ENCODE data around the gene RAB11FIP3. TPM values are rescaled to one million over a fixed set of nuclear protein-coding genes. Genes with fewer than 3 reads are reported as not detected.
"Not testable (repeated sequence)": the region's sequence is repeated elsewhere in the genome, so short reads cannot be mapped to it uniquely, and the experiment has no call there.

RAB11FIP3 gene
- total RNA-seq, 1 experiment from 2014 or later, result 38.4 TPM

- H3K4me2 ChIP-seq, result peak overlapping the region; percentile 81
- no peaks in the 10 kb centered on the region for H3K36me3 ChIP-seq (ENCODE audit: low read depth)
- ChIA-PET CTCF (interaction anchor here (0.5 to 0.7 kb wide), 3 partner anchors 13 to 204 kb away, joined by 3 to 5 read pairs (median 5); partner anchors contain the start of gene MRPL28), POLR2A (ENCODE audit: unreplicated experiment) (interaction anchor here (0.8 kb wide), 2 partner anchors 12 to 18 kb away, joined by 5 to 18 read pairs; partner anchors contain the start of gene DECR2)
- peak overlapping the region; percentile 67; the same call in 1 of the 2 replicates for H3K4me3 ChIP-seq
- H4K20me1 ChIP-seq (ENCODE audit: insufficient read depth), result no peaks in the 10 kb centered on the region
- DNase-seq, result peak; percentile 68 to 82
- H2AFZ ChIP-seq, result no peak overlapping the region
- TF ChIP-seq, protein P1, sequence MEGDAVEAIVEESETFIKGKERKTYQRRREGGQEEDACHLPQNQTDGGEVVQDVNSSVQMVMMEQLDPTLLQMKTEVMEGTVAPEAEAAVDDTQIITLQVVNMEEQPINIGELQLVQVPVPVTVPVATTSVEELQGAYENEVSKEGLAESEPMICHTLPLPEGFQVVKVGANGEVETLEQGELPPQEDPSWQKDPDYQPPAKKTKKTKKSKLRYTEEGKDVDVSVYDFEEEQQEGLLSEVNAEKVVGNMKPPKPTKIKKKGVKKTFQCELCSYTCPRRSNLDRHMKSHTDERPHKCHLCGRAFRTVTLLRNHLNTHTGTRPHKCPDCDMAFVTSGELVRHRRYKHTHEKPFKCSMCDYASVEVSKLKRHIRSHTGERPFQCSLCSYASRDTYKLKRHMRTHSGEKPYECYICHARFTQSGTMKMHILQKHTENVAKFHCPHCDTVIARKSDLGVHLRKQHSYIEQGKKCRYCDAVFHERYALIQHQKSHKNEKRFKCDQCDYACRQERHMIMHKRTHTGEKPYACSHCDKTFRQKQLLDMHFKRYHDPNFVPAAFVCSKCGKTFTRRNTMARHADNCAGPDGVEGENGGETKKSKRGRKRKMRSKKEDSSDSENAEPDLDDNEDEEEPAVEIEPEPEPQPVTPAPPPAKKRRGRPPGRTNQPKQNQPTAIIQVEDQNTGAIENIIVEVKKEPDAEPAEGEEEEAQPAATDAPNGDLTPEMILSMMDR (conservative IDR thresholded peaks at IDR 0.05), result no peak
- no peak for TF ChIP-seq EZH2 (IDR thresholded peaks at IDR 0.05; ENCODE audit: low read depth)
- no peaks in the 10 kb centered on the region for H3K9me3 ChIP-seq (ENCODE audit: insufficient read depth, low read depth)
- H3K27me3 ChIP-seq (ENCODE audit: insufficient read depth, low read depth), result no peaks in the 10 kb centered on the region
- 0 out of 2 replicates have a peak overlapping the region, but pooled peaks have one; percentile 16 for H3K27ac ChIP-seq
- no peaks in the 10 kb centered on the region for H3K9me2 ChIP-seq (ENCODE audit: insufficient read depth)
- peaks cover 26% of the 10 kb centered on the region; the same call in 1 of the 2 replicates for H3F3A ChIP-seq (ENCODE audit: insufficient read depth, low read depth)
- no peaks in the 10 kb centered on the region for H3K4me1 ChIP-seq (replicated peaks; ENCODE audit: insufficient read depth)
- intact Hi-C loops (cut with micrococcal nuclease; ENCODE audit: unreplicated experiment), result loop anchor here (10.0 kb wide), 1 partner anchor 261 kb away; the partner anchor contains the start of genes MCRIP2 and WDR90
- BruUV-seq (replicated peaks), result TSS peak; percentile 40
- no peaks in the 10 kb centered on the region for H3K79me2 ChIP-seq (ENCODE audit: low read depth)
Observed at GRCh38 chr16:383326-384051, 42.0 kb upstream of the RAB11FIP3 start.

GRCh38 chr16:386641-387156 is 38.8 kb upstream of the RAB11FIP3 start:
- BruUV-seq (replicated peaks), result no TSS peak
- H3K36me3 ChIP-seq (ENCODE audit: low read depth), result no peaks in the 10 kb centered on the region
- no peak overlapping the region for H3K27ac ChIP-seq
- no peak overlapping the region for H3K4me3 ChIP-seq
- no peak overlapping the region for H2AFZ ChIP-seq
- no peak for DNase-seq
- no peak for TF ChIP-seq EZH2 (IDR thresholded peaks at IDR 0.05; ENCODE audit: low read depth)
- TF ChIP-seq, protein P1 (conservative IDR thresholded peaks at IDR 0.05), result no peak
- H4K20me1 ChIP-seq (ENCODE audit: insufficient read depth), result no peaks in the 10 kb centered on the region
- CTCF ChIA-PET, result interaction anchor here (0.6 to 0.9 kb wide), 4 partner anchors 24 to 388 kb away, joined by 3 to 9 read pairs (median 5); no protein-coding TSS in a partner anchor
- peaks cover 21% of the 10 kb centered on the region; the same call in 1 of the 2 replicates for H3F3A ChIP-seq (ENCODE audit: insufficient read depth, low read depth)
- no peaks in the 10 kb centered on the region for H3K79me2 ChIP-seq (ENCODE audit: low read depth)
- intact Hi-C loops (cut with micrococcal nuclease; ENCODE audit: unreplicated experiment), result loop anchor here (10.0 kb wide), 1 partner anchor 258 kb away; the partner anchor contains the start of genes MCRIP2 and WDR90
- H3K9me3 ChIP-seq (ENCODE audit: insufficient read depth, low read depth), result no peaks in the 10 kb centered on the region
- H3K27me3 ChIP-seq (ENCODE audit: insufficient read depth, low read depth), result no peaks in the 10 kb centered on the region
- POLR2A ChIA-PET (ENCODE audit: unreplicated experiment), result interaction anchor here (0.6 kb wide), 1 partner anchor 15 kb away, joined by 4 read pairs; the partner anchor contains the start of gene DECR2
- no peaks in the 10 kb centered on the region for H3K9me2 ChIP-seq (ENCODE audit: insufficient read depth)
- no peak overlapping the region for H3K4me2 ChIP-seq
- H3K4me1 ChIP-seq (replicated peaks; ENCODE audit: insufficient read depth), result no peaks in the 10 kb centered on the region

GRCh38 chr16:387761-388666 is 37.4 kb upstream of the RAB11FIP3 start:
- H3K36me3 ChIP-seq (ENCODE audit: low read depth); H3K4me1 ChIP-seq (replicated peaks; ENCODE audit: insufficient read depth); H3K9me3 ChIP-seq (ENCODE audit: insufficient read depth, low read depth); H3K79me2 ChIP-seq (ENCODE audit: low read depth); H3K9me2 ChIP-seq (ENCODE audit: insufficient read depth); H3K27ac ChIP-seq; H4K20me1 ChIP-seq (ENCODE audit: insufficient read depth); POLR2A ChIA-PET (ENCODE audit: unreplicated experiment); H2AFZ ChIP-seq; BruUV-seq (replicated peaks); DNase-seq; H3K4me2 ChIP-seq; H3K27me3 ChIP-seq (ENCODE audit: insufficient read depth, low read depth); H3K4me3 ChIP-seq: not testable (repeated sequence)
- intact Hi-C loops (cut with micrococcal nuclease; ENCODE audit: unreplicated experiment), result loop anchor here (10.0 kb wide), 1 partner anchor 257 kb away; the partner anchor contains the start of genes MCRIP2 and WDR90
- H3F3A ChIP-seq (ENCODE audit: insufficient read depth, low read depth), result peaks cover 25% of the 10 kb centered on the region; the same call in 1 of the 2 replicates
- CTCF ChIA-PET, result interaction anchor here (0.7 to 0.9 kb wide), 2 partner anchors 82 to 99 kb away, joined by 3 read pairs; no protein-coding TSS in a partner anchor

Data from PC-9 (cell line).